ENCODE data around the gene DGAT2.

Gene DGAT2

DNA sequence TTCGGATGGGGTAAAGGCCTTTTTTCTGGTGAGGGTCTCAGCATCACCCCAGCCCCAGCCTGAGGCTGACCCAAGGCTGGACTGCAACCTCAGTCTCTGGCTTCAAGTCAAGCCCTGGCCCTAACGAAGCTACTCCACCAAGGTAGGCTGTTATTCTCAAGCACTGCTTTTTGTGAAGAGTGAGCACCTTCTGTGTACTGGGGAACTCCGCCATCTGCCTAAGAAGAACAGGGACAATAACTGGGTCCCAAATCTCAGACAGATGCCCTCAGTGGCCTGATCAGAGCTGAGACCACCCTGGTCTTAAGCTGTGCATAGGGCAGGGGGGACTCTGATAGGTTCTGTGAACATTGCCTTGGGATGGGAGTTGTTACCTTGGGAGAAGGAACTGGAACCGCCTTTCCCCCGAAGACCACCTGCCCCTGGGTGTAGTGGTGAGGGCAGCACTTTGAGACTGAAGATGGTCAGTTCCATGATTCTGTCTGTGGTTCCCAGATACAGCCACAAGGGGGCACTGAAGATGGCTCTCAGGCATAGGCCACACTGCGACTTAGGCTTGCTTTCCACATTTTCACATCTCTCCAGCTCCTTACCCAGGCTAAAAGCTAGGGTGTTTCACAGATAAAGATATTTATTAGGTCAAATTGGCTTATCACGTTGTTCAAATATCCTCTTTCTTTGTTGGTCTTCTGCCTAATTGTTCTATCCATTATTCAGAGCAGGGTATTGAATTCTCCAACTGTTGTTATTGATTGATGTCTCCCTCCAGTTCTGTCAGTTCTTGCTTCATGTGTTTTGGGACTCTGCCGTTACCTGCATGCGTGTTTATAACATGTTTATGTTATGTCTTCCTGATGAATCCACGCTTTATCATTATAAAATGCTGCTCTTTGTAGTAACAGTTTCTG is 34.6 kb downstream of the DGAT2 start:
- Histone ChIP-seq H3K9me3 (ENCODE audit: low read depth, low read length) (no peaks in the 10 kb centered on the region), H3K27ac (no peak overlapping the region), H3K4me3 (no peak overlapping the region), H3K36me3 (ENCODE audit: insufficient read depth, low read length) (peaks cover 9% of the 10 kb centered on the region; the same call in 1 of the 2 replicates), H3K9ac (ENCODE audit: insufficient read length) (no peak overlapping the region)
- peak; percentile 10 for DNase-seq (ENCODE audit: low read depth, low spot score)
- TF ChIP-seq FOXP2 (optimal IDR thresholded peaks at IDR 0.05; ENCODE audit: control extremely low read depth, extremely low read length, insufficient read depth): no peak

- TF ChIP-seq FOXP2 (optimal IDR thresholded peaks at IDR 0.05; ENCODE audit: control extremely low read depth, extremely low read length, insufficient read depth): no peak
- TF ChIP-seq POLR2AphosphoS5 (IDR thresholded peaks at IDR 0.05; ENCODE audit: borderline replicate concordance, low read depth, low read length): no peak
- no peak for TF ChIP-seq EZH2 (IDR thresholded peaks at IDR 0.05)
- Histone ChIP-seq H3K36me3 (ENCODE audit: insufficient read depth, low read length) (no peaks in the 10 kb centered on the region), H3K9me3 (ENCODE audit: low read depth, low read length) (no peaks in the 10 kb centered on the region), H3K4me3 (no peak overlapping the region), H3K9ac (ENCODE audit: insufficient read length) (no peak overlapping the region), H3K27ac (no peak overlapping the region)
- DNase-seq (ENCODE audit: low read depth, low spot score): no peak
These were observed 40.5 kb downstream of the DGAT2 start for GRCh38 chr11:75809111-75809510.

DNA sequence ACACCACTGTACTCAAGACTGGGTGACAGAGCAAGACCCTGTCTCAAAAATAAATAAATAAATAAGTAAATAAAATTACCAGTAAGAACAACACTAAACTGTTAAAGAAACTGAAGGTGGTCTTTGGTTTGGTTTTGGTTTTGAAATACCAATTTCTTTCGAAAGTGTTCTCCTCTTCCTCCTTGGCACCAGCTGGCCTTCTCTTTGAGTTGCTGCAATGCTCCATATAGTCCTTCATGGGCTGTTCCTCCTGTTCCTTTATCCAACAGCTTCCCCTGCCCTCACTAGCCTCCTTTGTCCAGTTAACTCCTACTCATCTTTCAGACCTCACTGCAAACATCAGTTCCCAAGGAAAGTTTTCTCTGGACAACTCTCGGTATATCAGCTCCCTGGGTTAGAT is 41.4 kb downstream of the DGAT2 start:
- TF ChIP-seq FOXP2 (optimal IDR thresholded peaks at IDR 0.05; ENCODE audit: control extremely low read depth, extremely low read length, insufficient read depth): no peak
- no peak for TF ChIP-seq EZH2 (IDR thresholded peaks at IDR 0.05)
- TF ChIP-seq POLR2AphosphoS5 (IDR thresholded peaks at IDR 0.05; ENCODE audit: borderline replicate concordance, low read depth, low read length): no peak
- H3K4me3 ChIP-seq: no peak overlapping the region
- no peak for DNase-seq (ENCODE audit: low read depth, low spot score)
- no peaks in the 10 kb centered on the region for H3K9me3 ChIP-seq (ENCODE audit: low read depth, low read length)
- no peak overlapping the region for H3K9ac ChIP-seq (ENCODE audit: insufficient read length)
- H3K36me3 ChIP-seq (ENCODE audit: insufficient read depth, low read length): no peaks in the 10 kb centered on the region
- H3K27ac ChIP-seq: no peak overlapping the region

DNA sequence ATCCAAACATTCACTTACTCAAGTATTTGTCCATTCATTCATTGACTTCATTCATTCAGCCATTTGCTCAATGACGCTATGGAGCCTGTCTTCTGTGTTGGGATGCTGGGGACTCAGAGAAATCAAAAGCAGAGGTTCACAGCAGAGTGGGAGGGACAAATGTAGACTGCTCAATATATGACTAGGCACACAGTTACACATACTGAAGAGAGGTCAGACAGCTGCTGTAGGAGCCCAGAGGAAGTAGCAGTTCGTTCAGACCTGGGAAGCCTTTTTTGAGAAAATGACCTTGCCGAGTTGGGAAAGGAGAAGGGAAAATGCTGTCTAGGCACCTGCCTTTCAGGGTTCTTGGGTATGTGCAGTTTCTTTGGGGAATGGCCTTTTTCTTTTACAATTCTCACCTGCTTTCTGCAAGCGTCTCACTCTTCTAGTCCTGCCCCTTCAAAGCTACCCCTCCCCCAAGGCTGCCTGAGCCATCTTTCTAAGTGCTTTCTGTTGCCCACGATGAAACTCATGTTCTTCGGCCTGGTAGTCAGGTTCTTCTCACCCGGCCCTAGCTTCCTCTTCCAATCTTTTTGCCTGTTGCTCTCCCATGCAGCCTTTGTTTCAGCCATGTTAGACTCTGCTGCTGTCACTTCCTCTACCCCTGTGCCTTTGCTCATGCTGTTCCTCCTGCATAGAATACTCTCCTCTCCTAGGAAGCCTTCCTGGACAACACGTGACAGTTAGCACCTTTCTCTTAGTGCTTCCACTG is 42.2 kb downstream of the DGAT2 start:
- Histone ChIP-seq H3K9me3 (ENCODE audit: low read depth, low read length) (no peaks in the 10 kb centered on the region), H3K27ac (no peak overlapping the region), H3K9ac (ENCODE audit: insufficient read length) (no peak overlapping the region), H3K4me3 (no peak overlapping the region), H3K36me3 (ENCODE audit: insufficient read depth, low read length) (no peaks in the 10 kb centered on the region)
- TF ChIP-seq EZH2 (IDR thresholded peaks at IDR 0.05) (no peak), POLR2AphosphoS5 (IDR thresholded peaks at IDR 0.05; ENCODE audit: borderline replicate concordance, low read depth, low read length) (no peak), FOXP2 (optimal IDR thresholded peaks at IDR 0.05; ENCODE audit: control extremely low read depth, extremely low read length, insufficient read depth) (no peak)
- DNase-seq (ENCODE audit: low read depth, low spot score): no peak

DNA sequence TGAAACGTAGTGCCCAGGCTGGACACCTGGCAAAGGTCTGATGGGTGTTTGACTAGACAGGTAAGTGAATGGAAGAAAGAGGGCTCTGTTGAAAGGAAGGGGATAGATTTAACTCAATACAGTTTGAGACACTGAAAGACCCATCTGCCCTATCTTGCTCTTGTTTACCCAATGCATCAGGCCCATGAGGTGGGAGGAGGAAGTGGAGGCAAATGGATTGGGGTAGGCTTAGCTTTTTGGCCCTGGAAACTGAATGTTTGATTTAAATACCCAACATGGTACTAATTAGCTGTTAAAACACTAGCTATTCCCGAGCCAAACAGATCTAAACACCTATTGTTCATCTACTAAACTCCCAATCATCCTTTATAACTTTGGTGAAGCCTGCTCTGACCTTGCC is 42.9 kb downstream of the DGAT2 start:
- no peak overlapping the region for H3K9ac ChIP-seq (ENCODE audit: insufficient read length)

DNA sequence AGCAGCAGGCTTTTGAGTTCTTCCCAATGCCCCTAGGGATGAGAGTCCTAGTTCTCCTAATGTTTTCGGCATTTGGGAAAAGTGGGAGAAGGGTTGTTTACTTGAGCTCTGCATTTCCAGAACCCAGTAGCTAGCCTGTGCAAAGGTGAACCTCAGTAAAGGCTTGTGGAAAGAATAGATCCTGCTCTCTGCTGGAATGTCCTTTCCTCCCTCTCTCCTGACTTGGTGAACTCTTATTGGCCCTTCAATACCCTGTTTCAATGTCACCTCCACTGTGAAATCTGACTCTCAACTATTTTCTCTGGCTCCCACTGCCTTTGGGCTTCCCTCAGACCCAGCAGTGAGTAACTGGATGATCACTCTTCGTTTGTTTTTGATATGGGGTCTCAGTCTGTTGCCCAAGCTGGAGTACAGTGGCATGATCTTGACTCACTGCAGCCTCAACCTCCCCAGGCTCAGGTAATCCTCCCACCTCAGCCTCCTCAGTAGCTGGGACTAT is 44.0 kb downstream of the DGAT2 start:
- H3K36me3 ChIP-seq (ENCODE audit: insufficient read depth, low read length): no peaks in the 10 kb centered on the region
- H3K4me3 ChIP-seq: no peak overlapping the region
- no peak overlapping the region for H3K27ac ChIP-seq
- no peaks in the 10 kb centered on the region for H3K9me3 ChIP-seq (ENCODE audit: low read depth, low read length)
- H3K9ac ChIP-seq (ENCODE audit: insufficient read length): no peak overlapping the region
- no peak for TF ChIP-seq POLR2AphosphoS5 (IDR thresholded peaks at IDR 0.05; ENCODE audit: borderline replicate concordance, low read depth, low read length)
- TF ChIP-seq FOXP2 (optimal IDR thresholded peaks at IDR 0.05; ENCODE audit: control extremely low read depth, extremely low read length, insufficient read depth): no peak
- TF ChIP-seq EZH2 (IDR thresholded peaks at IDR 0.05): no peak
- DNase-seq (ENCODE audit: low read depth, low spot score): no peak

More for the DNA sequence above, 42.9 kb downstream of the DGAT2 start:
- Histone ChIP-seq H3K9me3 (ENCODE audit: low read depth, low read length) (no peaks in the 10 kb centered on the region), H3K36me3 (ENCODE audit: insufficient read depth, low read length) (no peaks in the 10 kb centered on the region), H3K4me3 (no peak overlapping the region), H3K27ac (no peak overlapping the region)
- TF ChIP-seq FOXP2 (optimal IDR thresholded peaks at IDR 0.05; ENCODE audit: control extremely low read depth, extremely low read length, insufficient read depth): no peak
- TF ChIP-seq EZH2 (IDR thresholded peaks at IDR 0.05): no peak
- no peak for TF ChIP-seq POLR2AphosphoS5 (IDR thresholded peaks at IDR 0.05; ENCODE audit: borderline replicate concordance, low read depth, low read length)
- DNase-seq (ENCODE audit: low read depth, low spot score): no peak

DNA sequence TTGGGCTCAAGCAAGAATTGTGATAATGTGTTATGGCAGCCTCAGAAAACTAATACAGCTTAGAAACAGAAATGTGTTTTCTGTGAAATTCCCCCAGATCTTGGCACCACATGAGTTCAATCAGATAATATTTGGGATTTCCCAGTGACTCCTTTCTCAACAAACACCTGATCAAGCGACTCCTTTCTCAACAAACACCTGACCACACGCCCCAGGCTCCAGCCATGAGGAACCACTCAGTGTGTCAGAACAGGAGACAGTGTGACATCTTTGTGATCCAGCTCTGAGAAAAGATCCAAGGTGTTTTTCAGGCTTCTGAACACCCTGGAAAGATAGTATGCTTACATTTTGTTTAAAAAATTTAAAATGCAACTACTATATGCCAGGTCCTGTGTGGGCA is 44.5 kb downstream of the DGAT2 start:
- Histone ChIP-seq H3K27ac (no peak overlapping the region), H3K4me3 (no peak overlapping the region)
- no peak for DNase-seq (ENCODE audit: low read depth, low spot score)

DNA sequence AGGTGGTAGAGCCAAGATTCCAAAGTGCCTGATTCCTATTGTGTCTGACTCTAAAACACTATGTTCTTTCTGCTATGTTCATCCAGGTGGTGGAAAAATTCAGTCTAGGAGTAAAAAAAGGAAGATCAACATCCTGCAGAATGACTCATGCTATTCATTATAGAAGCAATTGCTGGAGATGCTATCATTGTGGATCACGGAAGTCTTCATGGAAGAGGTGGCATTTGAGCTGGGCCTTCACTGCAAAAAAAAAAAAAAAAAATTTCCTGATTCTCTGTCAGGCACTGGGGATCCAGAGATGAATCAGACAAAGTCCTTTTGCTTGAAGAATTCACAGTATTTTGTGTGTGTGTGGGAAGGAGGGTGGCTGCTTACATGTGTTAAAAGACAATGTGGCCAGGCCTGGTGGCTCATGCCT is 45.1 kb downstream of the DGAT2 start:
- Histone ChIP-seq H3K9ac (ENCODE audit: insufficient read length) (no peak overlapping the region), H3K9me3 (ENCODE audit: low read depth, low read length) (no peaks in the 10 kb centered on the region), H3K4me3 (no peak overlapping the region; the same call in 1 of the 2 replicates), H3K27ac (no peak overlapping the region), H3K36me3 (ENCODE audit: insufficient read depth, low read length) (no peaks in the 10 kb centered on the region)
- DNase-seq (ENCODE audit: low read depth, low spot score): no peak
- TF ChIP-seq FOXP2 (optimal IDR thresholded peaks at IDR 0.05; ENCODE audit: control extremely low read depth, extremely low read length, insufficient read depth): no peak
- TF ChIP-seq POLR2AphosphoS5 (IDR thresholded peaks at IDR 0.05; ENCODE audit: borderline replicate concordance, low read depth, low read length): no peak
- TF ChIP-seq EZH2 (IDR thresholded peaks at IDR 0.05): no peak

More for the DNA sequence above, 44.5 kb downstream of the DGAT2 start:
- no peak overlapping the region for H3K9ac ChIP-seq (ENCODE audit: insufficient read length)
- H3K9me3 ChIP-seq (ENCODE audit: low read depth, low read length): no peaks in the 10 kb centered on the region
- TF ChIP-seq FOXP2 (optimal IDR thresholded peaks at IDR 0.05; ENCODE audit: control extremely low read depth, extremely low read length, insufficient read depth) (no peak), EZH2 (IDR thresholded peaks at IDR 0.05) (no peak), POLR2AphosphoS5 (IDR thresholded peaks at IDR 0.05; ENCODE audit: borderline replicate concordance, low read depth, low read length) (no peak)
- H3K36me3 ChIP-seq (ENCODE audit: insufficient read depth, low read length): no peaks in the 10 kb centered on the region

Data from SK-N-MC (cell line).